SHP77 (cell line): Measurements from ENCODE around the gene ASZ1.
"Not testable (repeated sequence)": the region's sequence is repeated elsewhere in the genome, so short reads cannot be mapped to it uniquely, and the experiment has no call there.

Experiments
- DNase-seq, 2 experiments: peaks; one replicate each; lab custom pipeline; 2025; lab: John Stamatoyannopoulos, UW

Gene ASZ1, protein sequence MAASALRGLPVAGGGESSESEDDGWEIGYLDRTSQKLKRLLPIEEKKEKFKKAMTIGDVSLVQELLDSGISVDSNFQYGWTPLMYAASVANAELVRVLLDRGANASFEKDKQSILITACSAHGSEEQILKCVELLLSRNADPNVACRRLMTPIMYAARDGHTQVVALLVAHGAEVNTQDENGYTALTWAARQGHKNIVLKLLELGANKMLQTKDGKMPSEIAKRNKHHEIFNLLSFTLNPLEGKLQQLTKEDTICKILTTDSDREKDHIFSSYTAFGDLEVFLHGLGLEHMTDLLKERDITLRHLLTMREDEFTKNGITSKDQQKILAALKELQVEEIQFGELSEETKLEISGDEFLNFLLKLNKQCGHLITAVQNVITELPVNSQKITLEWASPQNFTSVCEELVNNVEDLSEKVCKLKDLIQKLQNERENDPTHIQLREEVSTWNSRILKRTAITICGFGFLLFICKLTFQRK

DNA sequence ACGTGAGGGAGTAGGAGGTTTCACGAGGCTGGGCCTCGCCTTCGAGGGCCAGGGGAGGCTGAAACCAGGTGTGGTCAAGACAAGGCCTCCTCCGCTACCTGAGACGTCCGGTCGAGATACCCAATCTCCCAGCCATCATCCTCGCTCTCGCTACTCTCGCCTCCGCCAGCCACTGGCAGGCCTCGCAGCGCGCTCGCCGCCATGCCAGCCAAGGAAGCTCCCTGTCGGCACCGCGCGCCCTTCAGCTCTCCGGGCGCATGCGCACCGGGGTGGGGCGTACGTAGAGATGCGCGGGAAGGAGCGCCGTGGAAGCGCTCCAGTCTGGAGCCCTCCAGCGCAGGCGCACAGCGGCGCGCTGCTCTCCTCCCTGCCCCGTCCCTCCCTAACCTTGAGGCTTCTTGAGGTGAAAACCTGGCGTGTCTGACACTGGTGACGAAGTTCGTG is at the start of gene ASZ1:
TSS of gene ASZ1 (minus strand) at position 236 of the 444 bp plus-strand sequence. CDS start at position 203, 33 bp downstream.
- no peak for DNase-seq

DNA sequence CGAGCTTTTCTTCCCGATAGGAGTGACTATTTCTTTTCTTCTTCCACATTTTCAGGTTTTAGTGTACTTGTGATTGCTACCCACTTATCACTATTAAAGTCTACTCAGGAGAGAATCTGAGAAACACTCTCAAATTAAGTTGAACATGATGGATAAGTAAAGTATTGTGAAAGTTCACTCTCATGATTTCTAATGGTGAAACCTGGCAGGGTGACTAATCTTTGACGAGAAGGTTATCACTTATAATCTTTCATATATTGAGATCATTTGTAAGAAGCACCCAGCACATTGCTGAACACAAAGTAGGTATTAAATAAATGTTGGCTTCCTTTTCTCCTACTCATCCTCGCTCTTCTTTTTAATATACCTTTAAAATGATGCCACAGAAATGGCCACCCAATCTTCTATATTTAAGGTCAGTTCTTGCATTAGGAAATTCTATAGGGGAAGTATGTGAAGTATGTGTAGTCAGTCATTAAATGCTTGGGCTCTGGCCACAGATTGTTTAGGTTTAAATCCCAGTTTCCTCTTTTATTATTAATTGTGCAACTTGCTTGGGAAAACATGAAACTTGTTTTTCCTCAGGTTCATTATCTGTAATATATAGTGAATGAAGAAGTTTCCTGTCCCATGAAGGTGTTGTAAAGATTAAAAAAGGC is 49.4 kb upstream of the ASZ1 start:
- no peak for DNase-seq

DNA sequence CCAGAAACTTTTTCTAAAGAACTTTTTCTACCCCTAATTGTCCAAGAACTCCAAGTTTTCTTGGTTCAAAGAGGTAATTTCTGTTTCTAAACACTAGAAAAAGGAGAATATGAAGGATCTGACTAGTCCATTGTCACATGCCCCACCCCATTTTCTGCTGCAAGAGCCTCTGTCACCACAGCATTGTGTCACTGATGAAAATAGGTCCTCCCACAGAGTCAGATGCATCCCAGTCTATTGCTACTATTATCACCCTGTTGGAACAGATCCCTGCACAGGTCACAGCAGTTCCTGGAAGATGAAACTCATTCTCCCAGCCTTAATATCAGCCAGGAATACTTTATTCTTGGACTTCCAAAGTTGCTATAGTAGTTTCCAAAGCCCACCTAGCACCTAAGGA is 45.0 kb upstream of the ASZ1 start:
- DNase-seq = no peak

DNA sequence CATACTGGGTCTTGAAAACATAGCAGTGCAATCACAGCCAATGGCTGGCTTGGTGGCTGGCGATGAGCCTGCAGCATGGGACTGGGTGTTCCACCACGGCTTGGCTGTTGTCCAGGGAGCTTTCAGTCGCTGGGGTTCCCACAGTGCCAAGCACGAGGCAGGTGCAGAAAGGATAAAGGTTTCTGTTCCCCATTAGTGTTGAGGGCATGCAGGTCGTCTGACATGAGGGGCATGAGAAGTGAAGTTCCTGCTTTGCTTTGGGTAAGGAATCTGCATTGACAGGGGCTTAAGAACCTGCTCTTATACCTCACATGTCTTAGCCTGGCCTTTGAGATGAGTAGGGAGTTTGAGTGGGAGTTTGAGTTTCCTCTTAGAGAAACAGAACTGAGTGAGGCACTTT is 43.5 kb upstream of the ASZ1 start:
- peak in 1 of 2 experiments; percentile 5 for DNase-seq

DNA sequence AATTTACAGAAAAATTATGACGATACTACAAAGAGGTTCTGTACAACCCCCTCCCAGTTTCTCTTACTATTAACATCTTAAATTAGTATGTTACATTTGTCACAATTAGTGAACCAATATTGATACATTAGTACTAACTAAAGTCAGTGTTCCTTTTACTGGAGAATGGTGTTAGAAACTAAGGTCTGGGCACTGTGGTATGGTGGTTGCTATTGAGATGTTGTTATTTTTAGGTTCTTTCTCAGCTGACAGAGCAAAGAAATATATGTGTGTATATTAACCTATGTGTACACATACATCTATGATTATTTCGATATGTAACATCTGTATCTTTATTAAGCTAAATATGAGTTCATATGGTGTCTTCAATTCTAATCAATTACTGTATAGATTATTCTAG is 40.9 kb upstream of the ASZ1 start:
- no peak for DNase-seq

DNA sequence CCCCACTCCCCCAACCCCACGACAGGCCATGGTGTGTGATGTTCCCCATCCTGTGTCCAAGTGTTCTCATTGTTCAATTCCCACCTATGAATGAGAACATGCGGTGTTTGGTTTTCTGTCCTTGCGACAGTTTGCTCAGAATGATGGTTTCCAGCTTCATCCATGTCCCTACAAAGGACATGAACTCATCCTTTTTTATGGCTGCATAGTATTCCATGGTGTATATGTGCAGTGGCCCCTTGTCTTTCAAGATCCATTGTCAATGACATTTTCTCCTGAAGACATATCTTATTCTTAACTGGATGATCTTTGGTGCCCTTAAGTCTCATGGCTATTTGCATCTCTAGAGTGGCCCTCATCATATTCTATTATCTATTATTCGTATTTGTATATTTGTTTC is 33.5 kb upstream of the ASZ1 start:
- DNase-seq = not testable (repeated sequence)

DNA sequence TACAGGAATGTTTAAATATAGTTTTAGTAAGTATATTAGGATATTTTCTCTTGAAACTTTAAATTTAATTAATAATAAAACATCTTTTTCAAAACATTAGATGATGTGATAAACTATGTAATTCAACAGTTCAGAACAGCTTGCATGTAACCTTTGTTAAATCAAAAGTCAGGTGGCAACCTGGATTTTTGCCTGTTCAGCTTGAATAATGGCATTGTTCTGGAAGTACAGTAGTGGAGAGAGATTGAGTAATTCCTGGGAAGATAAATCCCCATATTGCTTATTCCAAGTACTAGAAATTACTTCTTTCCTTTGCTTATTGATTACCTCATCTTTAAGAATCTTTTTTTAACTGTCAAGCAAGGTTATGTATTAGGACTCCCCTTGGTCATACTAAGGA is 32.4 kb upstream of the ASZ1 start:
- no peak for DNase-seq

DNA sequence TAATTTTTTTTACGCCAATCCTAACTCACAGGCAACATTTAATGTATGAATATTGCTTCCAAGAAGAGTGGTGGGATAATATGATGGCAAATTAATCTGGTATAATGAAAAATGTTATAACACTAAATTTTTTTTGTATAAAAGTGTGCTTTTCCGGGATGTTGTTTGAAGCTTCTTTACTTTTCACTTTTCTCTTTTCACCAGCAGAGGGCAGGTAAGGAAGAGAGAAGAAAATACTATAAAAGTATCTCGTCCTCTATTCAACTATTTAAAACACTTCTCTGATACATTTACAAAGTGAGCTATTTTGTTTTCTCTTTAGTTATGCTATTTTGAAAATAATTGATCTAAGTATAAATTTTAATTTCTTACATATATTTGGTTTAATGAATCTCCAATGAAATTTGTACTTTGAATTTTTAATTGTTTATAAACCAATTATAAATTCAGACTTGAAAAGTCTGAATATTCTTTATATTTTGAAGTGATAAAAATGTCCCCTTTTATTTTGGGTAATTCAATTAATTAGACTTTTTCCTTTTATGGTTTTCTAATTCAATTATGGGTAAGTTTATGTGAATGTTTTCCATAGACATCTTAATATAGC is 31.8 kb upstream of the ASZ1 start:
- peak in 1 of 2 experiments; percentile 3 for DNase-seq

DNA sequence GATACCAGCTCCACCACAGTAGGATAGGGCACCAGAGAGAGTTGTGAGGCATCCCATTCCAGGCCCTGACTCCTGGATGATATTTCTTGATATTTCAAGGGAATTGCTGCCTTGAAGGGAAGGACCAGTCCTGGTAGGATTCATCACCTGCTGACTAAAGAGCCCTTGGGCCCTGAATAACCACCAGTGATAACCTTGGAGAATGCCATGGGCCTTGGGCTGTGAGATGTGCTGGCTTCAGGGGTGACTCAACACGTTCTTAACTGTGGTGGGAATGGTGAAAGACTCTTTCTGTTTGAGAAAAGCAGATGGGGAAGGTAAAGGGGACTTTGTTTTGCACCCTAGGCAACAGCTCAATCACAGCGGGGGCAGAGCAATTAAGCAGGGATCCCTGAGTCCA is 21.4 kb upstream of the ASZ1 start:
- no peak for DNase-seq

DNA sequence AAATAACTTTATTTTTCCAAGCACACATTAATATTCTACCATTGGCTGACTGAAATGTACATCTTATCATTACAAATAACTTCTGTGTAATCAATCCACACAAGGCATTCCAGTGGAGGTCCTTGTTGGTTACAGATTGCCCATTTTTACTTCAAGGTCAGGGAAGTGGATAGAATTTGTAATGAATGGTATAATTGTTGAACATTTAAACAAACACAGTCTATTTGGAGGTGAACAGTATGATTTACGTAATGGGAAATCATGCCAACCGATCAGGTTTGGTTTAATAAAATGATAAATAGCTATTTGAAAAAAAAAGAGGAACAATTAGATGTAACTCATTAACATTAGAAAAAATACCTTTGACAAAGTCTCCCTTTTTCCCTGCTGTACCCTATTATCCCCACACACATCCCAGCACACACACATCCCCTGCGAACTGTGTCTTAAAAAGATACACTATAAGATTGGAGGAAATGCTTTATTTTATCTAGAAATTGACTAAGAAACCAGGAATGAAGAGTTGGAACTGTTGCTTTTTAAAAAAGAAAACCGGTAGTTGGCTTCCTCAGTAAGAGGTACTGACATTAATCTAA is 19.0 kb upstream of the ASZ1 start:
- DNase-seq = no peak

DNA sequence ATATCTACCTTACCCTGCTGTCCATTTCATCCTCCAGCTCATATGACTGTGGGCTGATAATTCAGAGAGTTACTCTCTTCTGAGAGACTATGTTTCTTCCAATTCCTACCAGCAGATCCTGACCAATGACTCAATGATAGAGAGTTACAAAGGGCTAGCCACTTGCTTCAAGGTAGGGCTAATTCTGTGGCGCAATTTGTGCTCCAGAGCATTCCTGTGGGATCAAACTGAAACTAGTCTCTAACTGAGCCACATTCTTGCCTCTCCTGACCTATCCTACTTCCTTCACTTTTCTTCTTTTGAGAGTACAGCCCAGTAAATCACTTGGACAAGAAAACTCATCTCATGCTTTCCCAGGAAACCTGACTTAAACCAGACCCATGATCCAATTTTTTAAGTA is 17.9 kb upstream of the ASZ1 start:
- DNase-seq = no peak

DNA sequence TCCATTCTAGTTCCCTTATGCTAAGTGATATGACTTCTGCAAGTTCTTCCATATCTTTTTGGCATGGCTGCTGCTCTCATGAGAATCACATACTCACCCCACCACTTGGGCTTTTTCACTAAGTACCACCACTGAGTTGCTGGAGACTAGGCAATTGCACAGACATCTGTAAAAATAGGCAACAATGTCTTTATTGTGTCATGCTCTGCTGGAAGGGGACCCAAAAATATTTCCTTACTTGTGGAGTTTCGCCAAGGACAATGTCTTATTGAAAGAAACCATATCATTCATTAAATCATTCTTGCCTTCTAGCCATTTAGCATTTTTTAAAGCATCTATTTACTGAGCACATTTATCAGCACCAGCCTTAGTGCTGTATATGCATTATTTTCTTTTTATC is 17.4 kb upstream of the ASZ1 start:
- DNase-seq = no peak

DNA sequence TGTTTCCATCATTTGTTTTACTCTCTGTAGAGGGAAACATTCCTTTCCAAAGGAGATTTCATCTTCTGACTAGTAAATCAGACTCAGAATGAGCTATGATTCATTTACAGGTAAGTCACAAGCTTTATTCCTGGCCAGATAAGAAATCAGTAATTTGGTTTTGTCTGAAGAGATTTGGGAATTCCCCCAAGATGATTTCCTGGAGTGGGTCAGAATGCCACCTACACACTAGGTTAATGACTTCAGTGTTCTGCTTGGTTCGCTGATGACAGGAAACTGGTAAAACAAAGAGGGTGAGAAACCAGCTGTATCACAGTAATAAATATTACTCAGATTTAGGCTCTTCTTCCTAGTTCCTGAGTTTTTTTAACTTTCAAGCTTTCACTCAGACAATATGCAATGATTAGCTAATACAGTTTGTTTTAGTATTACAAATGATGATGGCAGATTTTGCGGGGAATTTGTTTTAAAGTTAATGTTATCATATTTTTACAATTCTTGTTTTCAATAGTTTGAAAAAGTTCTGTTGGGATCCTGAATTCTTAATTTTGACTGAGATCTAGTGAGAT is 8.3 kb upstream of the ASZ1 start:
- no peak for DNase-seq

DNA sequence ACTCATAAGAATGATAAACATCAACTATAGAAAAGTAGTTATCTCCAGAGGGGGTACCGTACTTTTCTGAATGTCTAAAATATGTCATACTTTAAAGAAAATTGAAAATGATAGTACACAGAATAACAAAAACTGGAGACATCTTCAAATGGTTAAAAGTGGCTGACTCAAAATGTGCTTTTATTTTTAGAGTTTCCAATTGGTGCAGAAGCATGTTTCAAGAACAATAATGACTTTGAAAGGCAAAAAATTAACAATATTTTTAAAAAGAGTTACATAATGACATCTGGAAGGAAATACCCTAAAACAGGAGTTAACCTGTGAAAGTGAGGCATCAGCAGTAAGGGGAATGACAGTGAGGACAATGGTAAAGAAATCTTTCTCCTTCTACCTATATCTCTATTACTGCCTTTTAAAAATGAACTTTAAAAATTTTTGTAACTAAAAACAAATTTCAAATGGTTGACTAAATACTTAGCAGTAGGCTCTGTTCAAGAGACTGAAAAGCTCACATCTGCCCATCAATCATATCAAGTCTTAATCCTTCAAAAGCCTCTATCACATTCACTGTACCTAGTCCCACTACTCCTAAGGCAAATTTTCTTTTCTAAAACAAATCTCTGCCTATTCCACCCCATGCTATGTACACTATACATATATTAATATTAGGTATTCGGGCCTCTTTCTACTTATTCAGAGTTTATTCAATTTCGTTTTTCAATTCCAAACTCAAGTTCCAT is 3.0 kb downstream of the ASZ1 start:
- DNase-seq = no peak

DNA sequence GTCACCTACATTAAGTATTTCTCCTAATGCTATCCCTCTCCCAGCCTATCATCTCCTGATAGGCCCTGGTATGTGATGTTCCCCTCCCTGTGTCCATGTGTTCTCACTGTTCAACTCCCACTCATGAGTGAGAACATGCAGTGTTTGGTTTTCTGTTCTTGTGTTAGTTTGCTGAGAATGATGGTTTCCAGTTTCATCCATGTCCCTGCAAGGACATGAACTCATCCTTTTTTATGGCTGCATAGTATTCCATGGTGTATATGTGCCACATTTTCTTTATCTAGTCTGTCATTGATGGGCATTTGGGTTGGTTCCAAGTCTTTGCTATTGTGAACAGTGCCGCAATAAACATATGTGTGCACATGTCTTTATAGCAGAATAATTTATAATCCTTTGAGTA is 12.7 kb downstream of the ASZ1 start:
- not testable (repeated sequence) for DNase-seq

DNA sequence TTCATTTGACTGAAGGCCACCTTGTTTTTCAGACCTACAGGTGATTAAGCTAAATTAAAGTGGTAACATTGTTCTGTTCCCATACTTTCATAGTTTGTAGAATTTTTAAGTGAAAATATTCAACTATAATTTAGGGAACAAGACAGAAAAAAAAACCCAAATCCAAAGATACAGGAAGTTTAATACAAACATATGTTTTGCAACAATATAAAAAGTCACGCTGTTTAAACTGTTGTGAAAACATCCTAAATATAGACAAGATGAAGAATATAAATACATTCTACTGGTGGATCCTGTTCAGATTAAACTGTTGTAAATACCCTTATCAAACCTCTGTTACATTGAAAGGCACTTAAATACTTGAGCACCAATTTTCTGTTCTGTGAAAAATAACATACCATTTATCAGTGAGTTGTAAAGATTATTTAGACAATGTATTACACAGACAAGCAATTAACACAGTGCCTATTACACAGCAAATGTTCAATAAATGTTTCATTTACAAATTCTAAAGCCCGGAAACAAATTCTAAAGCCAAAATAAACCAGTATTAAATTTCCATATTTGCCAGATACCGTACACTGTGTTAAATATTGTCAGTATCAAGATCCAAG is 14.2 kb downstream of the ASZ1 start:
- no peak for DNase-seq

DNA sequence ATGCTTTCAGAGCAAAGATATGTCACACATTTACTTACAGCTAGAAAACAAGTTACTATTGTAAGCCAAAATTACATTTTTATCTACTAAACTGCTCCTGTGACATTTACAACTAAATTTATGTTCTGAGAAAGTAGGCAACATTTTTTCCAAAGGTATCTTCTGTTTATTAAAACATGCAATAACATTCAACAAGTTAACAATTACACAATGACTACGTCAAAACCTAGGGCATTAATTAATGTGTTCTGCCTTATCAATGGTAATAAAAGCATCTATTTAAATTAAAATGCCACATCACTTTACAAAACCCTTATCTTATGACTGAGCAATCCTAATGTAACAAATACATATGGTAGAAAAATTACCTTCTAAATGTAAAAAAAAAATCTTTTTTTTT is 14.9 kb downstream of the ASZ1 start:
- DNase-seq = no peak

DNA sequence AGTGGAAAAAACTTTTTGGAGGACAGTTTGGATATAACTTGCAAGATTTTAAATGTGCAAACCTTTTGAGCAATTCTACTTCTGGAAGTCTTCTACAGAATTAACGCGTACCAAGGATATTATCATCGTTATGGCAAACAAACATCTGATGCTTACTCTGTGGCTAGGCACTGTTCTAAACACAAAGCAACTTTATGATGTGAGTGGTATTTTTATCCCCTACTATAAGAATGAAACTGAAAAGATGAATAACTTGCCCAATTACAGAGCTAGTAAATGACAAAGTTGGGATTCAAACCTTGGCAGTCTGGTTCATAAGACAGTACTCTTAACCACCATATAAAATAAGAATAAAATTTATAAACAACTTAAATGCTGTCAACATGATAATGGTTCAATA is 15.8 kb downstream of the ASZ1 start:
- DNase-seq = no peak

DNA sequence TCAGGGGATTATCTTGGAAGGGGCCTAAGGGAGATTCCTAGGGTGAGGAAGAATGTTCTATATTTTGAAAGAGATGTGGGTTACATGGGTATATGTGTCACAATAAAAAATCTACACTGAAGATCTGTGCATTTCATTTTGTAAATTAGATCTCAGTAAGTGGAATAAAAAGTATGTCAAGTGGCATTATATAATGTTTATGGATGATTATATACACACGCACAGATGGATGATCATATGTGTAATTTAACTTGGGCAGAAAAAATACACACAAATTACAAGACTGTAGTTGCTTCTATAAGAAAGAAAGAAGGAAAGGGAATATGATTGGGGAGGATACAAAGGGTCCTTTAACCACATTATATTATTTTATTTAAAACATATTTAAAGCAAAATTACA is 18.5 kb downstream of the ASZ1 start:
- no peak for DNase-seq

DNA sequence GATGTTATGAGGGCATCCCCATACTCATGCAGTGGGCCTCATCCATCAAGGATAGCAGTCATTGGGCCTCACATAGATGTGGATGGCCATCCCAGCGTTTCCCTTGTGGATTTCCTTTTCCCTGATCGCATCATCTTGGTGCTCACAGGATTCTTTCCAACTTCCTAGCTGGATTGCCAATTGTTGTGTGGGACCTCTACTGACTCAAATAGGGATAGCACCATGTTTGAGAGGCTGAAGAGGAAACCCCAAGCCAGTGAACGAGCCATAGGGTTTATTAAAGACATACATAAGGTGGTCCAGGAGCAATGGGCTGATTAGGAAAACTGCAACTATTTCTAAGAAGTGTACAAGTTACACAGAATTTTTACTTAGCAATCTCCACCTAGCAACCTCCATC is 21.8 kb downstream of the ASZ1 start:
- DNase-seq = no peak

DNA sequence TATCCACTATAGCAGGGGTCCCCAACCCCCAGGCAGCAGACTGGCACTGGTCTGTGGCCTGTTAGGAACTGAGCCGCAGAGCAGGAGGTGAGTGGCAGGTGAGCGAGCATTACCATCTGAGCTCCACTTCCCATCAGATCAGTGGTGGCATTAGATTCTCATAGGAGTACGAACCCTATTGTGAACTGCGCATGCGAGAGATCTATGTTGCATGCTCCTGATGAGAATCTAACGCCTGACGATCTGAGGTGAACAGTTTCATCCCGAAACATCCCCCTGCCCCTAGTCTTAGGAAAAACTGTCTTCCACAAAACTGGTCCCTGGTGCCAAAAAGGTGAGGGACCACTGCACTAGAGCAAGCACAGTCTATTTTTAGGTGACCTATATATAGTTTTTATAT is 23.6 kb downstream of the ASZ1 start:
- DNase-seq = no peak
